ENCODE measurements around the gene NETO1. TPM values are rescaled to one million over a fixed set of nuclear protein-coding genes. Genes with fewer than 3 reads are reported as not detected.

NETO1 gene
- polyA plus RNA-seq, 1 experiment: 2.7 TPM

DNA sequence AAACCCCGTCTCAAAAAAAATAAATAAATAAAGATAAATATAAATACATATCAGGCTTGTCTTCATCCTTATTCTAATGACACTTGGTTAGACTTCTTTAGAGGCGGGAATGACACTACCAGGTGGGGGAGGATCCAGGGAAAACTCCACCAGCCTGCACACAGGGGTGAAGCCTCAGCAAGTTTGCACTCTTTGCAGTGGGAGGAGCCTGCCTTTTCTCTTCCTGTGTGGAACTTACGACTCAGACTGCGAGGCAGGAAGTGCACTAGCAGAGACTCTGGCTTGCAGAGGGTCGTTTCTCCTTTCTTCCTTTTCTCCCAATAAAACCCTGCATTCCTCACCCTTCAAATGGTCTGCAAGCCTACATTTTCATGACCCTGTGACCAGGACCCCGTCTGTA is 170.1 kb downstream of the NETO1 start:
- ChIA-PET POLR2A (no interaction called here), CTCF (no interaction called here)
- H3K4me3 ChIP-seq (ENCODE audit: low read depth, low read length): no peak overlapping the region
- no peaks in the 10 kb centered on the region for H3K27me3 ChIP-seq (ENCODE audit: control insufficient read depth, insufficient read depth, low read length)
- TF ChIP-seq, protein P1, sequence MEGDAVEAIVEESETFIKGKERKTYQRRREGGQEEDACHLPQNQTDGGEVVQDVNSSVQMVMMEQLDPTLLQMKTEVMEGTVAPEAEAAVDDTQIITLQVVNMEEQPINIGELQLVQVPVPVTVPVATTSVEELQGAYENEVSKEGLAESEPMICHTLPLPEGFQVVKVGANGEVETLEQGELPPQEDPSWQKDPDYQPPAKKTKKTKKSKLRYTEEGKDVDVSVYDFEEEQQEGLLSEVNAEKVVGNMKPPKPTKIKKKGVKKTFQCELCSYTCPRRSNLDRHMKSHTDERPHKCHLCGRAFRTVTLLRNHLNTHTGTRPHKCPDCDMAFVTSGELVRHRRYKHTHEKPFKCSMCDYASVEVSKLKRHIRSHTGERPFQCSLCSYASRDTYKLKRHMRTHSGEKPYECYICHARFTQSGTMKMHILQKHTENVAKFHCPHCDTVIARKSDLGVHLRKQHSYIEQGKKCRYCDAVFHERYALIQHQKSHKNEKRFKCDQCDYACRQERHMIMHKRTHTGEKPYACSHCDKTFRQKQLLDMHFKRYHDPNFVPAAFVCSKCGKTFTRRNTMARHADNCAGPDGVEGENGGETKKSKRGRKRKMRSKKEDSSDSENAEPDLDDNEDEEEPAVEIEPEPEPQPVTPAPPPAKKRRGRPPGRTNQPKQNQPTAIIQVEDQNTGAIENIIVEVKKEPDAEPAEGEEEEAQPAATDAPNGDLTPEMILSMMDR (IDR thresholded peaks at IDR 0.05; ENCODE audit: insufficient read depth, low read depth, low read length): no peak
- no peaks in the 10 kb centered on the region for H3K36me3 ChIP-seq (ENCODE audit: control insufficient read depth, insufficient read depth, low read length)
- DNase-seq (ENCODE audit: low read depth): no peak

DNA sequence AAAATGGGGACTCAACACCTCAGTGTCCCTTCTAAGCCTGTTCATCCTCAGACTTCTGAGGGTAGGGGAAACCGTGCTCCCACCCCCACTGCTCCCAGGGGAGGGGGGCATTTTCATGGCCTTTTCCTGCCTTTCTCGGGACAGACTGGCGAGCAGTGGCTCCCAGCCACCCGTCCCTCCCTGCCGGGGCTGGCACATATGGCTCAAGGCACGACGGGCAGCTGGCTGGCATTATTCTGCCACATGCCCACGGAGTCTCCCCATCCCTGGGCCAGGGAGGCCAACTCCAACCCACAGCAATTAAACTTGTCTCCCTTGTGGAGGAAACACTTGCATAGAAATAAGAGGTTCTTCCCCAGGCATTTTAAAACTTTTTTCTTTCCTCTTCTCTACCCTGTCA is 175.2 kb downstream of the NETO1 start:
- DNase-seq (ENCODE audit: low read depth): no peak
- no peak overlapping the region for H3K4me3 ChIP-seq (ENCODE audit: low read depth, low read length)
- TF ChIP-seq, protein P1 (IDR thresholded peaks at IDR 0.05; ENCODE audit: insufficient read depth, low read depth, low read length): no peak
- POLR2A ChIA-PET: no interaction called here
- CTCF ChIA-PET: no interaction called here
- H3K36me3 ChIP-seq (ENCODE audit: control insufficient read depth, insufficient read depth, low read length): no peaks in the 10 kb centered on the region
- H3K27me3 ChIP-seq (ENCODE audit: control insufficient read depth, insufficient read depth, low read length): no peaks in the 10 kb centered on the region

Small RNA genes within 50 kb of the gene (small RNA-seq; reads per million reads assigned to genes)
- gene MIR548AV (ENCODE audit: insufficient read length, low read depth, low replicate concordance): not detected
- gene RNA5SP460 (ENCODE audit: insufficient read length, low read depth, low replicate concordance): not detected

Measured in BJ (cell line).